SKM-1 (cell line): ENCODE results near the gene HAUS3.
A peak's percentile ranks its signal among the peaks of the same experiment; 100 is the strongest.
"Not testable (repeated sequence)": the region's sequence is repeated elsewhere in the genome, so short reads cannot be mapped to it uniquely, and the experiment has no call there.

Experiments
- DNase-seq: peaks from one replicate; lab custom pipeline; 2025; ENCODE audit not compliant: unreplicated experiment; lab: John Stamatoyannopoulos, UW

Gene HAUS3

GRCh38 chr4:2231082-2231481 is 10.8 kb downstream of the HAUS3 start:
- DNase-seq = no peak

- no peak for DNase-seq
Measured at GRCh38 chr4:2226261-2226660, 15.7 kb downstream of the HAUS3 start.

GRCh38 chr4:2222838-2223237 is 19.1 kb downstream of the HAUS3 start:
- no peak for DNase-seq

- not testable (repeated sequence) for DNase-seq
Measured at GRCh38 chr4:2221378-2221777, 20.5 kb downstream of the HAUS3 start.

GRCh38 chr4:2220016-2220630 is 21.8 kb downstream of the HAUS3 start:
- peak; percentile 72 for DNase-seq

GRCh38 chr4:2219233-2219760 is 22.6 kb downstream of the HAUS3 start:
- DNase-seq = no peak

GRCh38 chr4:2218436-2218835 is 23.5 kb downstream of the HAUS3 start:
- DNase-seq = no peak

- DNase-seq = no peak
Measured at GRCh38 chr4:2217726-2218125, 24.2 kb downstream of the HAUS3 start.

GRCh38 chr4:2212831-2213230 is 29.1 kb downstream of the HAUS3 start:
- DNase-seq = no peak

- not testable (repeated sequence) for DNase-seq
Measured at GRCh38 chr4:2202789-2203188, 39.1 kb downstream of the HAUS3 start.

- DNase-seq = no peak
Measured at GRCh38 chr4:2194496-2194895, 47.4 kb downstream of the HAUS3 start.

- no peak for DNase-seq
Measured at GRCh38 chr4:2193326-2193725, 48.6 kb downstream of the HAUS3 start.

- no peak for DNase-seq
Measured at GRCh38 chr4:2186865-2187172, 55.1 kb downstream of the HAUS3 start.

GRCh38 chr4:2186133-2186864 is 55.6 kb downstream of the HAUS3 start:
- no peak for DNase-seq

- DNase-seq = no peak
Measured at GRCh38 chr4:2183394-2183793, 58.5 kb downstream of the HAUS3 start.

GRCh38 chr4:2182994-2183393 is 58.9 kb downstream of the HAUS3 start:
- DNase-seq = no peak

GRCh38 chr4:2180410-2180809 is 61.5 kb downstream of the HAUS3 start:
- DNase-seq = no peak

- no peak for DNase-seq
Measured at GRCh38 chr4:2179717-2180116, 62.2 kb downstream of the HAUS3 start.

GRCh38 chr4:2178986-2179385 is 62.9 kb downstream of the HAUS3 start:
- no peak for DNase-seq
